Measurements from ENCODE around the gene TPPP. TPM values are rescaled to one million over a fixed set of nuclear protein-coding genes. Genes with fewer than 3 reads are reported as not detected.

Gene TPPP
- total RNA-seq, 3 donors from 2014 or later (not counting 1 experiment from before 2014, with no cell fraction given) = 0.24 to 1.3 (median 1.2) TPM

DNA sequence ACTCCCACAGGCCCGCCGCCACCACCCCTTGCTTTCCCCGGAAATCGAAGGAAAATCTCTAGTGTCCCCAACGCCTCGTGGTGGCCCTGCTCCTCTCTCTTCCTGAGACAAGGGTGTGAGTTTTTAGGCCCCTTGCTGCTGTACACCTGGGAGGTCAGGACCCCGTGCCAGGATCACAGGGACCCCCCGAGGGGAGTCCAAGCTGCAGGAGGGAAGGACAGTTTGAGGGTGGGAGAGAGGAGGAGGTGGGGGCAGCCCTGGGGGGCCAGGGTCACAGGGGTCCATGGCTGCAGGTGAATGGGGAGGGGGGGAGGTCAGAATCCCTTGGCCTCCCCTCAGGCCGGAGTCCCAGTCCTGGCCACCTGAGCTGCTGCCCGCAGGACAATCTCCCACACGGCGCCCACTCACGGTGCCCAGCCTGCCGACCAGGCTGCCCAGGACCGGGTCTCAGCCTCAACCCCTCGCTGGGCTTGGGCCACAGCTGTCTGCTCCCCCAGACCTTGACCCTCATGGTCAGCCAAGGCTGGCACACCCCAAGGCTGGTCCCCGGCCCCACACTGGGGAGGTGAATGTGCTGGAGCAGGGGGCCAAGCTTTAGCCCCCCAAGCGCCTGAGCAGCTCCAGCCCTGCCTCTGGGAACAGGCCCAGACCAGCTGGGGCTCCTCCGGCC, 19.9 kb downstream of the TPPP start:
- intact Hi-C loops (cut with micrococcal nuclease) = loop anchor here (2.0 kb wide), 1 partner anchor 230 kb away; no protein-coding TSS in a partner anchor
- Mint-ChIP-seq H3K27ac (peak overlapping the region in 1 of 2 donors; percentile 75), H3K36me3 (no peaks in the 10 kb centered on the region), H3K27me3 (ENCODE audit: low read depth in 2 of 2) (no peaks in the 10 kb centered on the region), H3K4me1 (peaks cover 10 to 15% of the 10 kb centered on the region in 2 donors), H3K4me3 (no peak overlapping the region), H3K9me3 (no peaks in the 10 kb centered on the region)
- DNase-seq (no peak), ATAC-seq (no peak)
- H3K9me3 ChIP-seq (ENCODE audit: control insufficient read depth, insufficient read depth, low read length) = no peaks in the 10 kb centered on the region
- WGBS (ENCODE audit: insufficient coverage) = 61% methylated on average over 19 of the region's 19 CpGs
- TF ChIP-seq CTCF (IDR thresholded peaks at IDR 0.05) = no peak
- H3K36me3 ChIP-seq (ENCODE audit: control insufficient read depth, insufficient read depth, low read length) = no peaks in the 10 kb centered on the region
- no peak overlapping the region for H3K27ac ChIP-seq (ENCODE audit: low read length)
- peaks cover 3% of the 10 kb centered on the region for H3K27me3 ChIP-seq (ENCODE audit: control insufficient read depth, insufficient read depth, low read length)
- peaks cover 24% of the 10 kb centered on the region for H3K4me1 ChIP-seq (ENCODE audit: control insufficient read depth, insufficient read depth, low read length)
- no peak overlapping the region for H3K4me3 ChIP-seq (ENCODE audit: low read length)

DNA sequence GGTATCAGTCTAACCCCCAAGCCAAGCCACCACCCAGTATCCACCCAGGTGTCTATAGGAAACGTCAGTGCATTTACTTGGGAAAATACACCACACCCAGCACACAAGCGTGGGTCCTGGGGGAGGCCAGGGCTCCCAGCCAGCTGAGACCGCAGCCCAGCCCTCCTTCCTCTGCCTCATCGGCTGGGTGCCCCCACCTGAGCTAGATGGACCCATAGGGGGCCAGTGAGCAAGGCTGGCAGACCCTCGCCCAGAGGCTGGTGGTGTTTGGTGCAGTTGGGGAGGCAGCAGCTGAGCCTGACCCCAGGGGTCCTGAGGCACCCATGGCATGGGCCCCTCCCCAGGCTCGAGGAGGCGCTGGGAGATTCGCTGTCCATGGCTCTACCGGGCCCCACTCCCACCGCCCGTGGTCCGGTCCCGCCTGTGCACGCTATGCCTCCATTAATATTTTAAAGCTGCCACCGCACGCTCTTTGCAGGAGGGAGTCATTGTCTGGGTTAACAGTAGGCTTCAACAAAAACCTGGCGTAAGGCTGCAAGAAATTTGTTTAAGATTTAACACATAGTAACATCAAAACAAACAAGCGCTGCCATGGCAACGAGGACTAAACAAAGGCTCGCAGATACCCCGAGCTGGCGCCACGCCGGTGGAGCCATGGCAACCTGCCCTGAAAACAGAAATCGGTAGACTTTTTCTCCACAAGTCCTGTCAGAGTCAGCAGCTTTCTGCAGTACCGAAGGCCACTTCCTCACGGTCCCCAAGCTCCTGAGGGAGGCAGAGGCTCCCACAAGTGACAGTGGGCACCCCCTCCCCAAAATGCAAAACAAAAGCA, 20.6 kb downstream of the TPPP start:
- Histone ChIP-seq H3K36me3 (ENCODE audit: control insufficient read depth, insufficient read depth, low read length) (no peaks in the 10 kb centered on the region), H3K4me1 (ENCODE audit: control insufficient read depth, insufficient read depth, low read length) (peaks cover 24% of the 10 kb centered on the region), H3K9me3 (ENCODE audit: control insufficient read depth, insufficient read depth, low read length) (no peaks in the 10 kb centered on the region), H3K27ac (ENCODE audit: low read length) (no peak overlapping the region), H3K4me3 (ENCODE audit: low read length) (no peak overlapping the region), H3K27me3 (ENCODE audit: control insufficient read depth, insufficient read depth, low read length) (peaks cover 3% of the 10 kb centered on the region)
- no peak for TF ChIP-seq CTCF (IDR thresholded peaks at IDR 0.05)
- Mint-ChIP-seq H3K36me3 (peaks cover 2% of the 10 kb centered on the region), H3K4me3 (peak overlapping the region; percentile 25), H3K27me3 (ENCODE audit: low read depth in 2 of 2) (no peaks in the 10 kb centered on the region), H3K27ac (peak overlapping the region in 1 of 2 donors; percentile 75), H3K4me1 (peaks cover 10 to 15% of the 10 kb centered on the region in 2 donors), H3K9me3 (no peaks in the 10 kb centered on the region)
- ATAC-seq (peak; percentile 34 to 66 (median 57)), DNase-seq (peak; percentile 44 to 93)
- WGBS (ENCODE audit: insufficient coverage) = 27% methylated on average over 27 of the region's 27 CpGs
- intact Hi-C loops (cut with micrococcal nuclease) = loop anchor here (2.0 kb wide), 1 partner anchor 230 kb away; no protein-coding TSS in a partner anchor

DNA sequence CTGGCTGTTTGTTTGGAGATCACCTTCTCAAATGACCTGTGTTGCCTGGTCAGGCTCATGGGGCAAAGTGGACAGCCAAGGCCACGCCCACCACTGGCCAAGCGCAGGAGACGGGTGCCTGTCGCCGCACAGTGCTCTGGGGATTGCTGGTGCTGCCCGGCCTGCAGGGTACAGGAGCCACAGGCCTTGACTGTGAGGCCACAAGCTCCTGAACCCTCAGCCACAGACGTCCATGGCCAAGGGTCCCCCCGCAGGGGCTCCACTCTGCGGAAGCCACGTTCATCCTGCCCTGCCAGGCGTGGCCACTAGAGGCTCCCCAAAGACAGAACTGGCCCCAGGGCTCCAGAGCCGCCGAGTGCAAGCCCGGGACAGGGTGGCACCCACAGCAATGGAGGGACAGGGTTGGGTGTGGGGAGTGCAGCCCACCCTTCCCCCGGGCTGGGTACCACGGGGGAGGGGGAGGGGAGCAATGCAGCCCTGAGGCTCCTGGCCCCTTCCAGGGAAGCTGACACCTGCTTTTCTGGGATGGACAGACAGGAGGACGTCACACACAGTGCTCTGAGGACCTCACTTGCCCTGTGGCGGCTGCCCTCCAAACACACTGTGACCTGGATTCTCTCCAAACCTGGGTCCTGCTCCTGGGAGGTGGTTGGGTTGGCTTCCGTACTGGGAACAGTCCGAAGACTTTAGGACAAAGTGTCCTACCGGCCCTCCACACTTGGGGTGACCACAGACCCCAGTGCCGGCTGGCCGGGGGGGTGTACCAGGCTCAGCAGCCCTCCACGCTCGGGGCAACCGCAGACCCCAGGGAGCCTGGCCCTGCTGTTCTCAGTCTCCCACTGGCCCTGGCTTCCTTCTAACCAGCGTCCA, 21.5 kb downstream of the TPPP start:
- peaks cover 10 to 15% of the 10 kb centered on the region in 2 donors for H3K4me1 Mint-ChIP-seq
- ATAC-seq (peak; percentile 63 to 81 (median 79)), DNase-seq (peak; percentile 56 to 83)
- peaks cover 9% of the 10 kb centered on the region for H3K36me3 Mint-ChIP-seq
- intact Hi-C loops (cut with micrococcal nuclease) = loop anchor here (2.0 kb wide), 1 partner anchor 231 kb away; no protein-coding TSS in a partner anchor
- H3K27ac Mint-ChIP-seq = no peak overlapping the region
- no peak overlapping the region for H3K27ac ChIP-seq (ENCODE audit: low read length)
- no peaks in the 10 kb centered on the region for H3K9me3 Mint-ChIP-seq
- TF ChIP-seq CTCF (IDR thresholded peaks at IDR 0.05) = peak; percentile 77
- no peaks in the 10 kb centered on the region for H3K27me3 Mint-ChIP-seq (ENCODE audit: low read depth in 2 of 2)
- no peak overlapping the region for H3K4me3 Mint-ChIP-seq
- no peaks in the 10 kb centered on the region for H3K9me3 ChIP-seq (ENCODE audit: control insufficient read depth, insufficient read depth, low read length)
- H3K4me3 ChIP-seq (ENCODE audit: low read length) = no peak overlapping the region
- WGBS (ENCODE audit: insufficient coverage) = 40% methylated on average over 27 of the region's 27 CpGs
- no peaks in the 10 kb centered on the region for H3K36me3 ChIP-seq (ENCODE audit: control insufficient read depth, insufficient read depth, low read length)
- H3K27me3 ChIP-seq (ENCODE audit: control insufficient read depth, insufficient read depth, low read length) = peaks cover 3% of the 10 kb centered on the region
- H3K4me1 ChIP-seq (ENCODE audit: control insufficient read depth, insufficient read depth, low read length) = peaks cover 24% of the 10 kb centered on the region
